NB4 (cell line): ENCODE data around the gene WFIKKN1.

Source experiments
- CTCF ChIP-seq: IDR thresholded peaks from one replicate; pipeline ENCODE4 v1.5.1; 2012; ENCODE audit warnings: low read depth, low read length
- POLR2A ChIP-seq: IDR thresholded peaks from 2 replicates; pipeline ENCODE4 v1.6.1; 2011; ENCODE audit warnings: mild to moderate bottlenecking; ENCODE audit not compliant: insufficient read length; ENCODE audit errors: extremely low read depth

- TF ChIP-seq CTCF (peak; percentile 29), POLR2A (peak; percentile 57)
Measured at GRCh38 chr16:592518-593306, 38.1 kb upstream of the WFIKKN1 start.
